ENCODE data around the gene ZNF511.
A peak's percentile ranks its signal among the peaks of the same experiment; 100 is the strongest.

ZNF511 gene

DNA sequence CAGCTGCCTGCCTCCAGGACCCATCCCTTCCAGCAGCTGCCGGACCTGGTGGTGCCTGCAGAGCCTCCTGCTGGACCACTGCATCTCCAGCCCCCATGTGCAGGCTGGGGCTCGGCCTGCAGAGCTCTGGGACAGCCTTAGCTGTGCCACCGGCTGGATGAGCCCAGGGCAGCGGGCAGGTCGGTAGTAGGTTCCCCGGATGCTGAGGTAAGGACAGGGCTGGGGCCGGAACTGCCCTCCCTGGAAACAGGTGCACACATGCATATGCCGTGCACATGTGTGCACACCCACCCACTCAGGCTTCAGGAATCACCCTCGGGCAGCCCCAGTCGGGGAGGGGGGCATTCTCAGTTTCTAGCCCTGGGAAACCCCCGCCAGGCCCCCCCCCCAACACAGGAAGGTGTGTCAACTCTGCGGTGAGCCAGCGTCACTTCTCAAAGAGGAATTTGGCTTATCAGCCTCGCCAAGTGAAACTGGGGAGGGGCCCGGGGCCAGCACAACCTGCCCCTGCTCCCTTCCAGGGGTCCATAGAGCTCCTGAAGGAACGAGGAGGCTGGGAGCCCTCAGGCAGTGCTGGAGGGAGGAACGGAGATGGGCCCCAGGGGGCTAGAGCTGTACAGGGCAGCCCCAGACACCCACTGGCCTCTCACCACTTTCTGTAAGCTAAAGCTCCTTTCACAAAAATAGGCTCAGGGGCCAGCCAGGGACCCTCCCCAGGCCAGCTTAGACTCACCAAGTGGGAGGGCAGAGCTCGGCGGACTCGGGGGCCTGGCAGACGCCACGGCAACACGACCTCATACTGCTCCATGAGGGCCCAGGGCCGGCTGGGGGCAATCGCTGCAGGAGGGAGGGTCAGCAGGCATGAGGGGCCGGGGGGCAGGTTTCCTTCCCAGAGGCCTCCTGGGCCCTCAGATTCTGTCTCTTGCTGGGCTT is 33.7 kb upstream of the ZNF511 start:
- H3K4me3 ChIP-seq (ENCODE audit: low read length), result peak overlapping the region; percentile 82
- H3K27ac ChIP-seq (ENCODE audit: low read length), result peak overlapping the region; percentile 95
- no peaks in the 10 kb centered on the region for H3K27me3 ChIP-seq (replicated peaks; ENCODE audit: insufficient read depth, low read length)
- no peak overlapping the region; the same call in 1 of the 2 replicates for H2AFZ ChIP-seq (ENCODE audit: low read length)
- H4K20me1 ChIP-seq (ENCODE audit: insufficient read depth, low read length), result no peaks in the 10 kb centered on the region
- peak; percentile 94 for DNase-seq
- H3K9me3 ChIP-seq (replicated peaks; ENCODE audit: insufficient read depth, low read length), result no peaks in the 10 kb centered on the region
- H3K36me3 ChIP-seq (replicated peaks; ENCODE audit: insufficient read depth, low read length), result peaks cover 3% of the 10 kb centered on the region
- peak overlapping the region; percentile 94 for H3K9ac ChIP-seq (ENCODE audit: low read length)
- H3K4me1 ChIP-seq (ENCODE audit: low read length), result peaks cover 27% of the 10 kb centered on the region
- TF ChIP-seq, protein P1, sequence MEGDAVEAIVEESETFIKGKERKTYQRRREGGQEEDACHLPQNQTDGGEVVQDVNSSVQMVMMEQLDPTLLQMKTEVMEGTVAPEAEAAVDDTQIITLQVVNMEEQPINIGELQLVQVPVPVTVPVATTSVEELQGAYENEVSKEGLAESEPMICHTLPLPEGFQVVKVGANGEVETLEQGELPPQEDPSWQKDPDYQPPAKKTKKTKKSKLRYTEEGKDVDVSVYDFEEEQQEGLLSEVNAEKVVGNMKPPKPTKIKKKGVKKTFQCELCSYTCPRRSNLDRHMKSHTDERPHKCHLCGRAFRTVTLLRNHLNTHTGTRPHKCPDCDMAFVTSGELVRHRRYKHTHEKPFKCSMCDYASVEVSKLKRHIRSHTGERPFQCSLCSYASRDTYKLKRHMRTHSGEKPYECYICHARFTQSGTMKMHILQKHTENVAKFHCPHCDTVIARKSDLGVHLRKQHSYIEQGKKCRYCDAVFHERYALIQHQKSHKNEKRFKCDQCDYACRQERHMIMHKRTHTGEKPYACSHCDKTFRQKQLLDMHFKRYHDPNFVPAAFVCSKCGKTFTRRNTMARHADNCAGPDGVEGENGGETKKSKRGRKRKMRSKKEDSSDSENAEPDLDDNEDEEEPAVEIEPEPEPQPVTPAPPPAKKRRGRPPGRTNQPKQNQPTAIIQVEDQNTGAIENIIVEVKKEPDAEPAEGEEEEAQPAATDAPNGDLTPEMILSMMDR (IDR thresholded peaks at IDR 0.05; ENCODE audit: low read length), result no peak
- TF ChIP-seq EZH2phosphoT487 (IDR thresholded peaks at IDR 0.05; ENCODE audit: low read length), result no peak
- no peak for TF ChIP-seq EZH2 (optimal IDR thresholded peaks at IDR 0.05; ENCODE audit: low read depth, low read length)
- no peaks in the 10 kb centered on the region for H3K9me2 ChIP-seq (replicated peaks; ENCODE audit: insufficient read depth, low read length)
- H3K79me2 ChIP-seq (ENCODE audit: low read length), result peaks cover 61% of the 10 kb centered on the region
- peak overlapping the region; percentile 93 for H3K4me2 ChIP-seq (ENCODE audit: low read depth, low read length)
- H3F3A ChIP-seq (ENCODE audit: insufficient read depth, low read length), result peaks cover 35% of the 10 kb centered on the region

DNA sequence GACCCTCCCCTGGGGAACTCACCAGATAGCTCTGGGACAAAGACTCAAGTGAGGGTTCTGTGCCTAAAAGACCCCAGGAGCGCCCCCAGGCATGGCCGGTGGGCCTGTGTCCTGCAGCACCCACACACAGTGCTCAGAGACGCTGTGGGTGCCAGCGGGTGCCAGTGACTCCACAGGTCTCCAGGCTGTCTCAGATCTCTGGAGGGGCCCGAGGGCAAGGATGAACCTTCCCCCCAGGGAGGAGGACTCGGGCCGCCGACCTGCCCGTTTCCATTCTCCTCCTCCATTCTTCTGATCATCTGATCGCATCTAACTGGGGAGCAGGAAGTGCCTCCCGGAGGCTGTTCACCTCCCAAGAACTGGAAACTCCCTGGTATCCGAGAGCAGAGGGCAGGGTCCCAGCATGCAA is 33.0 kb upstream of the ZNF511 start:
- Histone ChIP-seq H3K4me3 (ENCODE audit: low read length) (peak overlapping the region; percentile 82), H3K9ac (ENCODE audit: low read length) (peak overlapping the region; percentile 94), H3K27ac (ENCODE audit: low read length) (peak overlapping the region; percentile 95), H3F3A (ENCODE audit: insufficient read depth, low read length) (peaks cover 35% of the 10 kb centered on the region), H3K27me3 (replicated peaks; ENCODE audit: insufficient read depth, low read length) (no peaks in the 10 kb centered on the region), H3K36me3 (replicated peaks; ENCODE audit: insufficient read depth, low read length) (peaks cover 3% of the 10 kb centered on the region), H3K4me2 (ENCODE audit: low read depth, low read length) (peak overlapping the region; percentile 93), H2AFZ (ENCODE audit: low read length) (no peak overlapping the region), H3K9me2 (replicated peaks; ENCODE audit: insufficient read depth, low read length) (no peaks in the 10 kb centered on the region), H3K79me2 (ENCODE audit: low read length) (peaks cover 54% of the 10 kb centered on the region), H4K20me1 (ENCODE audit: insufficient read depth, low read length) (no peaks in the 10 kb centered on the region), H3K4me1 (ENCODE audit: low read length) (peaks cover 27% of the 10 kb centered on the region), H3K9me3 (replicated peaks; ENCODE audit: insufficient read depth, low read length) (no peaks in the 10 kb centered on the region)
- peak; percentile 68 for DNase-seq
- TF ChIP-seq EZH2phosphoT487 (IDR thresholded peaks at IDR 0.05; ENCODE audit: low read length), result no peak
- TF ChIP-seq, protein P1 (IDR thresholded peaks at IDR 0.05; ENCODE audit: low read length), result peak; percentile 59
- TF ChIP-seq EZH2 (optimal IDR thresholded peaks at IDR 0.05; ENCODE audit: low read depth, low read length), result no peak

DNA sequence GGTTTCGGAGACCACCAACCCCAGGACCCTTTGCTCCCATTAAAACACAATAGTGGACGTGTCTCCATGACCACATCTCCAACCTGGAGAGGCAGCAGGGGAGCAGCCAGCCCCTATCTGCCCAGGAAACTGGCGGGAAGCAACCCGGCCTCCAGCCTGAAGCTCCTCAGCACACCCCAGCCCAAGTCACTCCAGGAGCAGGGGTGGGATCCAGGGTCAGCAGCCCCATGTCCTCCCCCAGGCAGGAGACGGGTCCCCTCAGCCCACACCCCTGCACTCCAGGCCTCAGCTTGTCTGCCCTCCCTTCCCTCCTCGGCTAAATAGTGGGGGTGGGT is 32.6 kb upstream of the ZNF511 start:
- Histone ChIP-seq H4K20me1 (ENCODE audit: insufficient read depth, low read length) (no peaks in the 10 kb centered on the region), H3K9me3 (replicated peaks; ENCODE audit: insufficient read depth, low read length) (no peaks in the 10 kb centered on the region), H3K27me3 (replicated peaks; ENCODE audit: insufficient read depth, low read length) (no peaks in the 10 kb centered on the region), H3K4me3 (ENCODE audit: low read length) (peak overlapping the region; percentile 82), H3K4me2 (ENCODE audit: low read depth, low read length) (peak overlapping the region; percentile 93), H3K9me2 (replicated peaks; ENCODE audit: insufficient read depth, low read length) (no peaks in the 10 kb centered on the region), H3K79me2 (ENCODE audit: low read length) (peaks cover 50% of the 10 kb centered on the region), H3K27ac (ENCODE audit: low read length) (peak overlapping the region; percentile 95), H2AFZ (ENCODE audit: low read length) (peak overlapping the region; percentile 54; the same call in 1 of the 2 replicates), H3K4me1 (ENCODE audit: low read length) (peaks cover 27% of the 10 kb centered on the region), H3K36me3 (replicated peaks; ENCODE audit: insufficient read depth, low read length) (peaks cover 3% of the 10 kb centered on the region), H3K9ac (ENCODE audit: low read length) (peak overlapping the region; percentile 94), H3F3A (ENCODE audit: insufficient read depth, low read length) (peaks cover 35% of the 10 kb centered on the region)
- TF ChIP-seq EZH2 (optimal IDR thresholded peaks at IDR 0.05; ENCODE audit: low read depth, low read length), result no peak
- DNase-seq, result peak; percentile 11
